Hypothalamus (tissue), 51 donors: ENCODE results near the gene OSBPL3.
"Not testable (repeated sequence)": the region's sequence is repeated elsewhere in the genome, so short reads cannot be mapped to it uniquely, and the experiment has no call there.

Source experiments
- DNase-seq, 51 donors: peaks; one replicate each; lab custom pipeline; 2025; lab: John Stamatoyannopoulos, UW

Gene OSBPL3

GRCh38 chr7:24979863-24980533, at the start of gene OSBPL3:
TSS of gene OSBPL3 (minus strand) at chr7:24980178. CDS start at chr7:24892472, 87,706 bp downstream.
- peak; percentile 46 to 98 (median 92) for DNase-seq

- no peak for DNase-seq
These were observed 49.1 kb upstream of the OSBPL3 start for GRCh38 chr7:25029075-25029474.

- DNase-seq, result no peak
These were observed 48.5 kb upstream of the OSBPL3 start for GRCh38 chr7:25028370-25029021.

- DNase-seq, result no peak
These were observed 46.2 kb upstream of the OSBPL3 start for GRCh38 chr7:25026156-25026555.

- DNase-seq, result no peak
These were observed 45.3 kb upstream of the OSBPL3 start for GRCh38 chr7:25025218-25025671.

- no peak for DNase-seq
These were observed 44.1 kb upstream of the OSBPL3 start for GRCh38 chr7:25024066-25024465.

GRCh38 chr7:25017671-25018070, 37.7 kb upstream of the OSBPL3 start:
- DNase-seq, result not testable (repeated sequence)

GRCh38 chr7:25014756-25015155, 34.8 kb upstream of the OSBPL3 start:
- DNase-seq, result no peak

GRCh38 chr7:25012710-25013109, 32.7 kb upstream of the OSBPL3 start:
- DNase-seq, result not testable (repeated sequence)

GRCh38 chr7:25012254-25012653, 32.3 kb upstream of the OSBPL3 start:
- no peak for DNase-seq

- DNase-seq, result no peak
These were observed 29.3 kb upstream of the OSBPL3 start for GRCh38 chr7:25009257-25009656.

GRCh38 chr7:25007668-25008067, 27.7 kb upstream of the OSBPL3 start:
- DNase-seq, result no peak

- DNase-seq, result no peak
These were observed 26.3 kb upstream of the OSBPL3 start for GRCh38 chr7:25006276-25006675.

GRCh38 chr7:25005658-25006057, 25.7 kb upstream of the OSBPL3 start:
- no peak for DNase-seq

GRCh38 chr7:25002786-25003185, 22.8 kb upstream of the OSBPL3 start:
- no peak for DNase-seq

GRCh38 chr7:24995466-24995865, 15.5 kb upstream of the OSBPL3 start:
- no peak for DNase-seq

- no peak for DNase-seq
These were observed 12.3 kb upstream of the OSBPL3 start for GRCh38 chr7:24992314-24992713.

GRCh38 chr7:24991353-24991752, 11.4 kb upstream of the OSBPL3 start:
- DNase-seq, result no peak

GRCh38 chr7:24987331-24987842, 7.4 kb upstream of the OSBPL3 start:
- DNase-seq, result no peak

- no peak for DNase-seq
These were observed 2.9 kb upstream of the OSBPL3 start for GRCh38 chr7:24982917-24983316.

- peak in 45 of 51 donors; percentile 7 to 88 (median 36) for DNase-seq
These were observed 1.4 kb upstream of the OSBPL3 start for GRCh38 chr7:24981171-24981951.
